Left ventricle myocardium inferior (tissue), 1 donor: ENCODE data around the gene SPATS1. TPM values are rescaled to one million over a fixed set of nuclear protein-coding genes. Genes with fewer than 3 reads are reported as not detected.

Experiments used
- DNase-seq: peaks from one replicate; pipeline ENCODE4 v3.0.0-alpha.2; 2020
- H3K27ac ChIP-seq: fragments of 200-600 bp; replicated peaks from 2 replicates; pipeline ENCODE4 v1.8.0; 2021
- H3K27me3 ChIP-seq: fragments of 200-600 bp; 2 replicates; pipeline ENCODE4 v1.8.0; 2021; ENCODE audit warnings: low read depth
- H3K36me3 ChIP-seq: fragments of 200-600 bp; 2 replicates; pipeline ENCODE4 v1.8.0; 2021
- H3K4me1 ChIP-seq: fragments of 200-600 bp; 2 replicates; pipeline ENCODE4 v1.8.0; 2021
- H3K4me3 ChIP-seq: fragments of 200-600 bp; 2 replicates; pipeline ENCODE4 v1.8.0; 2021; ENCODE audit warnings: mild to moderate bottlenecking, moderate library complexity
- H3K9me3 ChIP-seq: fragments of 200-600 bp; replicated peaks from 2 replicates; pipeline ENCODE4 v1.8.0; 2021
- intact Hi-C: fragments of 100-400 bp; cut with micrococcal nuclease; formaldehyde crosslinking; loops from one replicate; pipeline ENCODE4 v1.11.0; 2022
- total RNA-seq: library from RNA; stranded (reverse); fragmentation: NEBNext Ultra II Directional; extraction: Animal tissue kit (Norgen Biotek cat#: 25700); gene quantifications from one replicate; pipeline ENCODE4 v1.2.1, GENCODE V29; 2021
- TF ChIP-seq, protein P1 (sequence below): fragments of 200-600 bp; IDR thresholded peaks from 2 replicates; pipeline ENCODE4 v1.8.0; 2021; ENCODE audit warnings: antibody characterized with exemption, mild to moderate bottlenecking, borderline replicate concordance
- donor health status: DM: no; HTN: yes; CAD: no; lungs with severe emphysema.

SPATS1 gene
- total RNA-seq, 1 donor from 2014 or later: not detected

GRCh38 chr6:44352259-44352658 is 9.8 kb downstream of the SPATS1 start:
- intact Hi-C loops: no loop called here
- TF ChIP-seq, protein P1, sequence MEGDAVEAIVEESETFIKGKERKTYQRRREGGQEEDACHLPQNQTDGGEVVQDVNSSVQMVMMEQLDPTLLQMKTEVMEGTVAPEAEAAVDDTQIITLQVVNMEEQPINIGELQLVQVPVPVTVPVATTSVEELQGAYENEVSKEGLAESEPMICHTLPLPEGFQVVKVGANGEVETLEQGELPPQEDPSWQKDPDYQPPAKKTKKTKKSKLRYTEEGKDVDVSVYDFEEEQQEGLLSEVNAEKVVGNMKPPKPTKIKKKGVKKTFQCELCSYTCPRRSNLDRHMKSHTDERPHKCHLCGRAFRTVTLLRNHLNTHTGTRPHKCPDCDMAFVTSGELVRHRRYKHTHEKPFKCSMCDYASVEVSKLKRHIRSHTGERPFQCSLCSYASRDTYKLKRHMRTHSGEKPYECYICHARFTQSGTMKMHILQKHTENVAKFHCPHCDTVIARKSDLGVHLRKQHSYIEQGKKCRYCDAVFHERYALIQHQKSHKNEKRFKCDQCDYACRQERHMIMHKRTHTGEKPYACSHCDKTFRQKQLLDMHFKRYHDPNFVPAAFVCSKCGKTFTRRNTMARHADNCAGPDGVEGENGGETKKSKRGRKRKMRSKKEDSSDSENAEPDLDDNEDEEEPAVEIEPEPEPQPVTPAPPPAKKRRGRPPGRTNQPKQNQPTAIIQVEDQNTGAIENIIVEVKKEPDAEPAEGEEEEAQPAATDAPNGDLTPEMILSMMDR: no peak
- no peak for DNase-seq

DNA sequence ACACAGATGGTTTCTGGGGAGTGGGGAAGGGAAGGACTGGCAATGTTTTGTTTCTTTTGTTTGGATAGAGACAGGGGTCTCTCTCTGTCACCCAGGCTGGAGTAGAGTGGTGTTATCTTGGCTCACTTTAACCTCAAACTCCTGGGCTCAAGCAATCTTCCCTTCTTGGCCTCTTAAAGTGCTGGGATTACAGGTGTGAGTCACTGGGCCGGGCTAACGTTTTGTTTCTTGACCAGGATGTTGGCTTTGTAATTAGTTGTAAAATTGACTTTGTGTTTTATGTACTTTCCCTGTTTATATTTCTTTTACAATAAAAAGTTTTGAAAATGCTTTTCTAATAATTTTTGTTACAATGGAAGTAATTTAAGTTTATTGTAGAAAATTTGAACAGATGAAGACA is 10.9 kb downstream of the SPATS1 start:
- no peak overlapping the region for H3K4me3 ChIP-seq

More at GRCh38 chr6:44352259-44352658, 9.8 kb downstream of the SPATS1 start:
- Histone ChIP-seq H3K27me3 (peaks cover 9% of the 10 kb centered on the region), H3K36me3 (no peaks in the 10 kb centered on the region), H3K27ac (no peak overlapping the region), H3K9me3 (no peaks in the 10 kb centered on the region), H3K4me1 (no peaks in the 10 kb centered on the region), H3K4me3 (no peak overlapping the region)

DNA sequence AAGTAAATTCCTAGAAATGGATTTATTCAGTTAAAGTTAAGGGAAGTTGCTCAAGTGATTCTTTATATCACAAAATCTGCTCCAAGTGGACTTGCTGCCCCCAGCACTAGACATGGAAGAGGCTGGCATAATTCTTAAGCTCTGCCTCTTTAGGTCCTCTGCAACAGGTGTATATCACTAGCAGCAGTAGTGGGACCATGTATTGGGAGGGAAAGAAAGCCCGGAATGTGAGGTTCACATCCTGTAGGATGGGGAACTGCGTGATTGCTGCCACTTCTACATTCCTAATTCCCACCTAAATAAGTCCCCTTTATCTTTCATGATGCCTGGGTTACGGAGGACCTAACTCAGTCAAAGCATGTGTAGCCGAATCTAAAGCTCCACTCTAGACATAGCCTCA is 13.2 kb downstream of the SPATS1 start:
- no peak overlapping the region for H3K4me3 ChIP-seq
- intact Hi-C loops: no loop called here
- H3K27me3 ChIP-seq: peaks cover 31% of the 10 kb centered on the region
- no peaks in the 10 kb centered on the region for H3K4me1 ChIP-seq
- H3K36me3 ChIP-seq: no peaks in the 10 kb centered on the region
- TF ChIP-seq, protein P1: no peak
- H3K9me3 ChIP-seq: no peaks in the 10 kb centered on the region
- no peak overlapping the region for H3K27ac ChIP-seq
- DNase-seq: no peak

More for the DNA sequence above, 10.9 kb downstream of the SPATS1 start:
- no peaks in the 10 kb centered on the region for H3K36me3 ChIP-seq
- H3K27me3 ChIP-seq: peaks cover 17% of the 10 kb centered on the region
- H3K27ac ChIP-seq: no peak overlapping the region
- no peak for DNase-seq
- no peaks in the 10 kb centered on the region for H3K9me3 ChIP-seq
- no peaks in the 10 kb centered on the region for H3K4me1 ChIP-seq
- TF ChIP-seq, protein P1: no peak
- intact Hi-C loops: no loop called here

DNA sequence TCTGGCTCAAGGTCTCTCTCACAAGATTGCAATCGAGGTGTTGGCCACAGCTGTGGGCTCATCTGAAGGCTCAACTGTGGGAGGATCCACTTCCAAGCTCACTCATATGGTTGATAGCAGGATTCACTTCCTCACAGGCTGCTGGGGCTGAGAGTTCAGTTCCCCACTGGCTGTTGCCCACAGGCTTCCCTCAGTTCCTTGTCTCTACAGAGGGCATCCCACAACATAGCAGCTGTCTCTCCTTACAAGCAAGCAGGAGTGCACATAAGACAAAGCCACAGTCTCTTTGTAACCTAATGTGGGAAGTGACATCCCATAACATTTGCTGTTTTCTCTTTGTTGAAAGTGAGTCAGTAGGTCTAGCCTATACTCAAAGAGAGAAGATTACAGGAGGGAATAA is 14.0 kb downstream of the SPATS1 start:
- Histone ChIP-seq H3K27me3 (peaks cover 38% of the 10 kb centered on the region), H3K9me3 (no peaks in the 10 kb centered on the region), H3K4me3 (no peak overlapping the region), H3K36me3 (no peaks in the 10 kb centered on the region), H3K27ac (no peak overlapping the region), H3K4me1 (no peaks in the 10 kb centered on the region)
- DNase-seq: no peak
- intact Hi-C loops: no loop called here
- TF ChIP-seq, protein P1: no peak

- Histone ChIP-seq H3K4me3 (no peak overlapping the region), H3K36me3 (no peaks in the 10 kb centered on the region), H3K9me3 (no peaks in the 10 kb centered on the region), H3K27me3 (peaks cover 52% of the 10 kb centered on the region), H3K27ac (no peak overlapping the region), H3K4me1 (no peaks in the 10 kb centered on the region)
- no peak for DNase-seq
- intact Hi-C loops: no loop called here
- TF ChIP-seq, protein P1: no peak
Observed at GRCh38 chr6:44359973-44360372, 17.5 kb downstream of the SPATS1 start.

GRCh38 chr6:44361947-44362346 is 19.5 kb downstream of the SPATS1 start:
- no peaks in the 10 kb centered on the region for H3K4me1 ChIP-seq
- DNase-seq: no peak
- H3K9me3 ChIP-seq: no peaks in the 10 kb centered on the region
- TF ChIP-seq, protein P1: no peak
- H3K27ac ChIP-seq: no peak overlapping the region
- no peaks in the 10 kb centered on the region for H3K36me3 ChIP-seq
- peaks cover 51% of the 10 kb centered on the region for H3K27me3 ChIP-seq
- intact Hi-C loops: no loop called here
- no peak overlapping the region for H3K4me3 ChIP-seq
